DMS53 treated with DMSO at 0.1 percent for 48 hours (cell line): ENCODE measurements around the gene ARHGAP15.

Source experiments
- DNase-seq: peaks from one replicate; lab custom pipeline; 2025; ENCODE audit not compliant: unreplicated experiment; lab: John Stamatoyannopoulos, UW

Gene ARHGAP15

DNA sequence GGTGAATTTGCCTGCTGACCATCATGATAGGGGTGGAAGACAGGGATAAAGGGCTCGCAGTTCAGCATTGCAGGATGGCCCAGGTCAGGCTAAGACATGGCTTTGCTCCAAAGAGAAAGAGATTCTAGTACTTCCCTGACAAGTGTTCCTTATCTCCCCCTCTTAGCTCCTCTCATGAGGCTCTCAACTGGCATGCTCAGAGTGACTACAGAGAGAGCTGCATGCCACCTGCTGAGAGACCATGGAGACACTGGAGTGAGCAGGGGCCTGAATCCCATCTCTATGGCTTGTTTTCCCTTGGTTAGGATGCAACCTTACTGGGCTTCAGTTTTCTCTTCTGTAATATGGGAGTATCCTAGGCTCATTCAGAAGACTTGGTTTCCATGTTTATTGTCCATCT is 94.3 kb downstream of the ARHGAP15 start:
- DNase-seq = no peak

DNA sequence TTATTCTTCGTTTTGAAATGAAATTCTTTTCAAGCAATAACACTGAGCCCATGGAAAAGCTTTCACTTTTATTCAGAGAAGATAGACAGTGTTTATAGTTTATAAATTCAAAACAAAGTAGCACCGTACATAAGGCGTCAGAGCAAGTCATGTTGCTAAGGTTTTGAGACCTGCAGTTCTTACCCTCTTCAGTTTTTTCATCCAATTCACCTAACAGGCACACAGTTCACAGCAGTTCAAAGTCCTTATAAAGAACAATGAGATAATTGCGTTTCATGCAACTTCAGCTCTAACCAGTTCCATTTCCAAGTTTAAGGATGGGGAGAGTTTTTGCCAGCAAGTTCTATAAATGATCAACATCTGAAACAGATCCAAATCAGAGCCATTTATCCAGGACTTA is 96.7 kb downstream of the ARHGAP15 start:
- DNase-seq = no peak

DNA sequence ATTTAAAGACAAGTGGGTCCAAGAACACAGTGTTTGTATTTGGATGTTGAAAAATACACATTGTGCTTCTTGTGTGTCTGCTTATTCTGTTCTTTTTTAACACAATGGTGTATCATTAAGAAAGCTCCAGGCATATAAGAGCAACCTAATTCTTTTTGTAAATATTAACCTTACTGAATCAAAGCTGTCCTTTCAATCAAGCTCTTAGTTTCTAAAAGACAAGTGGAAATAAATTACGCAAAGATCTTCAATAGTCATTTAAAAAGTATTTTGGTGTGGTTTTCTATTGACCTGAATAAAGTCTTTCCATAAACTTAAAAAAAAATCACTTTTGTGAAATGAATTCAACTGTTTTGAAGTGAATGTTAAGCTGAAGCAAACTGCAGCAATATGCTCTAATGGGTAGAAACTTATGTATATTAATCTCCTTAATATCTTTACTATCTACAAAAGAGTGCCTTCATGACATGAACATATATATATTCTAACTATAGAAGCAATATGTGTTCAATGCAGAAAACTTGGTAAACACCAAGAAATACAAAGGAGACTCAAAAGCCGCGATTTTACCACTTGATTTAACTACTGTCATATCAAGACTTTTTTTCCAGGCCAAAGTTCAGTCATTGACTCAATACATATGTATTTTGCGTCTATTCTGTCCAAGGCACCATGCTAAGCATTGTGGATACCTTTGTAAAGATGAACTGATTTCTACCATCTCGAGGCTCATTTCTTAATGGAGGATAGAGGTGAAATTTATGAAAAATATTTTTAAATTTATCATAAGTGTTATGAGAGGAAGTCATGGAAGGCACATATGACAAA is 97.7 kb downstream of the ARHGAP15 start:
- DNase-seq = no peak

DNA sequence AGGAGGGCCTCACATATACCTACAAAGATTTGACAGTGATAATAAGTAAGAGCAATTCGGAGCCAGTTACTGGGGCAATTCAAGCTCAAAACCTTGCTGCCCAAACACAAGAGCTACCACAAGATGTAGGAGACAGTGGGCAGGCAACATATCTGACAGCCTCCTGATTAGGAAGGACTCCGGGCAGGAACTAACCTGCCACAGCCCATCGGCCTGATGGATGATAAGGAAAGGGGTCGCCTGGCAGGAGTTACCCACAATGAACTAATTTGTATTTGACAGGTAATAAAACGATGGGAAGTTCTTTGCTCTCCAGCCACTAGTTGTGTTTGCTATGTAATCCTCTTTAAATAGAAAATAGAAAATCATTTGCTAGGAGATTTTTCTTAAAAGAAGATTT is 100.2 kb downstream of the ARHGAP15 start:
- DNase-seq = no peak

DNA sequence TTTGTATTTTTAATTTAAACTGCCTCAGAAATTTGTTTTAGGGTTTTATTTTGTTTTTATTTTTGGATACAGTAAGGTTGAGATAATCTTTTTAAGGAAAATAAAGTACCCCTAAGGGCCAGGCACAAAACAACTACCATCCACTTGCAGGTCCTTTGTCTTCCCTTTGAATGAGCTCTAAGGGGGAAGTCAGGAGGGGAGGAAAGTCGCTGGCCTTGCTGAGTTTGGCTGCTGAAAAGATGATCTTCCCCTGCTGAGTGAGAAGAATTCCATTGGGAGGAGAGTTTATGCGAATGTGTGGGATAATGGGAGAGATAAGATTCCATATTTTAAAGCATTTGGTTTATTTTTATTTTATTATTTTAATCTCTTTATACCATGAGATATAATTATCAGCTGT is 100.7 kb downstream of the ARHGAP15 start:
- no peak for DNase-seq

DNA sequence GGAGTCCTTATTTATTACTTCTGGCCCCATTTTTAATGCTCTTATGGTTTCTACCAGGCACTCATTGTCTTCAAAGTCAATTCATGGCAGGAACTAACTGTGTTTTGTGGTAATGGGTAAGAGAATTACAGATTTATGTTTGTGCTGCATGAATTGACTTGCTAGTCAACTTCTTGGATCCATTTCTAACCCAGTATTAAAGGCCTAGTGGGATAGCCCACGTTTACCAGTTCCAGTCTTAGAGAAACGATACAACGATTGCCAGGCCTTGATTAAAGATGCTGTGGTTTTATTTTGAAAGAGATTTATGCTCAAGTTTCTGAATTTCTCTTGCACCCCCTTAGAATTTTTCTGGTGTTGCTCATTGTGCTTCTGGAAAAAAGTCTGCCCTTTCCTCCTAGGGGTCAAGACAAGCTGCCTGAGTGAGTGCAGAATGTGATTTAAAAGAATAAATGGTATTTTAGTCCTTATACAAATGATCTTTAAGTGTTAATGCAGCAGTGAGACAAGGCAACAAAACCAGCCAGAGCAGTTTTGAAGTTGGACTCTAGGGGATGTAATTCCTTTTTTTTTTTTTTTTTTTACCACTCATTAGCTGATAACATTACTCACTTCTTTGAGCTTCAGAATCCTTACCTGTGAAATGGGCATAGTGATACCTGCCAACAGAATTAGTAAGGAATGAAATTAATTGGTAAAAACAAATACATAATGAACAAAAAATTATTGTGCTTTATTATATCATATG is 101.5 kb downstream of the ARHGAP15 start:
- no peak for DNase-seq

DNA sequence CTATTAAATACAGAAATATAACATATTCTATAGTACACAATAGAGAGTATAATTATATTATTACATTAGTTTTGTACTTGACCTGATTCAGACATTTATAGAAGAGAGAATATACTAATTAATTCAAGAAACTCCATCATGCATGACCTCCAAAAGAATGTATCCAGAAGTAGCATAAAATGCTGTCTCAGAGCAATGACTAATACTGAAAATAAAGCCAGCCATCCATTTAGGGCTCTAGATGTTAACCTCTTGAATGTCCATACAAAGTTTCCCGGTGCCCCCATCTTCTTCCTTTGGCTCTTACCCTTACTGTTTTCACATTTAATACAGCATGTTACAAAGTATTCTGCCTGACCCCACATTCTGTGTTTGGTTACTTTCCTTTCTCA is 102.0 kb downstream of the ARHGAP15 start:
- no peak for DNase-seq

DNA sequence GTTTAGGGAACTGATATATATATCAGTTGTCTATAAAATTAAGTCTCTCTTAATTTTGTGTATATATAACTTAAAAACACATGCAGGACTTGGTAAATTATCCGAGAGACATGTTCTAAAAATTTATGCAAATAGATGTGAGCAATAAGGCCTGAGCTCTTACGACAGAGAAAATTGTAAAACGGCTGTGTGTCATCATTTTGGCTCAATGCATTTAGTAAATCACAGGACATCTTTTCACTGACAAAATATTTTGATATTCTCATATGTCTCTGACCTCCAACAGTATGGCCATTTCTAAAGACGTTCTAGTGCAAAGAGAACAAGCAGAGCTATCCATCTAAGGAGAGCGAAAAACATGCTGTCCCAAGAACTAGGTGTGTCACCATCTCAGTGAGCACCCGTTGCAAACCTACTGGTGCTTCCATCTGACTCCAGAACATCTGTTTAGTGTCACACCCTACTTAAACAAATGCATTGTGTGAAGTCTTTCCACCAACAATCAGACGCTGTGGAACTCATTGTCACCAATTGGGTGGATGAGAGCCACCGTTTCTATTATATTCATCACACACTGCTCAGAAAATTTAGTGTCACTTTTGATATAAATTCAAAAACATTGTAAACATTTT is 108.0 kb downstream of the ARHGAP15 start:
- no peak for DNase-seq

DNA sequence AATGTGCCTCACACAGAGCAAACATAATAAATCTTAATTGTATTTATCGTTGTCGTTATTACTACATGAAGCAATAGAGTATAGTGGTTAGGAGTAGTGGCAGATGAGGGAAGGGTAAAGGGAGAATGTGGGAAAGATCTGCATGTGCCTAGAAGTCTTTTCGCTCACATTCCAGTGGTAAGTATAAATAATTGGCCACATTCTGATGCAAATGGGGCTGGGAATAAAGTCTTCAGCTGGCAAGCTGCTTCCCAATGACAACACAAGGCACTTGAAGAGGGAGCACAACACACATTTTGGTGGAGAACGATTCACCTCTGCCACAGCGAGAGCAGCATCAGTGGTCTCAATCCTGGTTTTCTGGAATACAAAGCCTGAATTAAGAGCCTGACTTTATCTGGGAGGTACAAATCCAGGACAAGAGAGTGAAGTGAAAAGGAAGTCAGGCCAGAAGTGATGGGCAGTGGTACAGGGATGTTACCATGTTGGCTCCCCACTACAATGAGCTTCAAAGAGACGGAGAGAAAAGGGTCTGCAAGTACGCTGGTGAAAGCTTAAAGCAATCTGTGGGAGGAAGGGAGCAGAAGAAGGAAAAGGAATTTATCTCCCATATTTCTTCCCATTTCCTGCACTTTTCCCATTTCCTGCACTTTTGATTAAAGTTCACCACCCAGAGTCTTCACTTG is 112.3 kb downstream of the ARHGAP15 start:
- DNase-seq = no peak

DNA sequence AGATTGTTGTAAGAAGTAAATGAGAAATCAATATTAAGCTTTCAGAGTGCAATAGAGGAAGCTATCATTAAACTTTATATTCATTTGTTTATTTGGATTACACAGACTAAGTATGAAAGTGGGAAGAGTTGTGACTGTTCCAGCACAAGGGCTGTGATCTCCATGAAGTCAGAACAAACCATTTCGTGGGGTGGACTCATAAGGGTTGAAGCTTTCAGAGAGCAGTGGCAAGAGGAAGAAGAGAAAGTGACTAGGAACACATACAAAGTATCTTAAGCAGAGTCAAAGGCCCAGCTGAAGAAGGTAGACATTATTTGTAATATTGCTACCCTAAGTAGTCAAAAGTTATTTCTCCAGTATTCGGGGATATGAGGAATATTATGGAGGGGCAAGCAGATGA is 117.0 kb downstream of the ARHGAP15 start:
- no peak for DNase-seq

DNA sequence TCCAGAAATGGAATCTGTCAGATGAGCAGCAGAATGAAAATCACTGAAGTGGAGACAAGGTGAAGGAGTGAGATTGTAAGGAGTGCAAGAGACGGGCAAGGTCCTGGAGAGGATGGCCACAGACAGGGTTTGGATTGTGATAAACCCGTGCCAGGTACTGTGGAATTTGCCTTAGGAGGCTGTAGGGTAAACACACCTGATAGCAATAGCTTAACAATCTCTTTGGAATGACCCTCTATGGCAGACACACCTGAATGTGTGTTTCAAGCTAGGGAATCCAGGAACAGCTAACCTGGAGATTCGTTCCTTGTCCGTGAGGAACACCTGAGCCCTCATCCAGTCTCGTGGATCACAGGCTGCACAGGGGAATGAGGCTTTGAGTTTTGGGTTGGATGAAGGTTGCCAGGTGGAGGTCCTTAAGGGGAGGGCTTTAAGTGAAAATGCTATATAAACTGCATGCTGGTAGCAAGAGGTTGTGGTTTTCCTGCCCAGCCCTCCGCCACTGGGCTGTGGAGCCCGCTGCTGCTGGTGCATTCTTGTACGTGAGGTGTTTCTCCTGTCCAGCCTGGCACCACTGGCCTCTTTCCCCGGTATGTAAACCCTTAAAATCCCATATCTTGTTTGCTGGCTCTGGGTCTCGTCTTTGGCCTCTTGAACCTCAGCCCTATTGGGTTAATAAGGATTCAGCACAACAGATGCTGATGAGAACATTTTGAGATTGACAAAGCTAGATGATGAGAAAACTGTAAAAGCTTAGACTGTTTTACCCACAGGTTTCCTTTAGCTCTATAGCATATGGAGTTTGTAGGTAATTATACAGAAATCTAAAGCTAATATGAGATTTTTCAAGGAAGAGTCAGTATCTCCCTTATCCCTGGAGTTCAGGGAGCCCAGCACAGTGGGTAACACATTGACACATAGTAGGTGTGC is 117.9 kb downstream of the ARHGAP15 start:
- no peak for DNase-seq

DNA sequence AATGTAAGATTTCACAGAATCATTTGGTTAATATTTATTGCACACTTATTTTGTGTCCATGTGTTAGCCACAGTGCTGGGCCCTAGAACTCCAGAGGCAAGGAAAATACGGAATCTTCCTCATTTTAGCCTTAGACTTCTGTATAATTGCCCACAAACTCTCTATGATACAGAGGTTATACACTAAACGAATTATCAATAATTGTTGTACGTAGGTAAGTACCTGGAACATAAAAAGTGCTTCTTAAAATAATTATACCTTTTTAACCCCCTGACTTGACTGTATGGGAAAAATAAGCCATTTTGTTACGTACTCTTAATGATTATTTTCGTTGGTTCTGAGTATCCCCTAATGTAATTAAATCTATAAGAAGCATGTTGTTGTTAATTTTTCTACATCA is 119.4 kb downstream of the ARHGAP15 start:
- DNase-seq = no peak

DNA sequence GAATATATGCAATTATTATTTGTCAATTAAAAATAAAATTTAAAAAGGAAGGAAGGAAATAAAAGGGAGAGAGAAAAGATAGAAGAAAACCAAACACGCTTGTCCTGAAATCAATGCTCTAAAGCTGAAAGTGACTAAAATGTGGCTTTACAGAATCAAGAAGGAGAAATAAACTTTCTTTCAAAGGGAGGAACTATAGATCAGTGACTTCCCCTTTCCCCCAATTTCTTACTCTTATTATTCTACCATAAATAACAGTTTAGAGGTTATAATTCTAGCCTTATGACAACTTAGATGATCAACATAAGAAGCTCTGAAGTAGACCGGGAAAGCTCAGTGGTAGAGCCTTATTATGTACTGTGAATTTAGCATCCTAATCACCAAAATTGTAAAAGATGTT is 122.5 kb downstream of the ARHGAP15 start:
- no peak for DNase-seq

DNA sequence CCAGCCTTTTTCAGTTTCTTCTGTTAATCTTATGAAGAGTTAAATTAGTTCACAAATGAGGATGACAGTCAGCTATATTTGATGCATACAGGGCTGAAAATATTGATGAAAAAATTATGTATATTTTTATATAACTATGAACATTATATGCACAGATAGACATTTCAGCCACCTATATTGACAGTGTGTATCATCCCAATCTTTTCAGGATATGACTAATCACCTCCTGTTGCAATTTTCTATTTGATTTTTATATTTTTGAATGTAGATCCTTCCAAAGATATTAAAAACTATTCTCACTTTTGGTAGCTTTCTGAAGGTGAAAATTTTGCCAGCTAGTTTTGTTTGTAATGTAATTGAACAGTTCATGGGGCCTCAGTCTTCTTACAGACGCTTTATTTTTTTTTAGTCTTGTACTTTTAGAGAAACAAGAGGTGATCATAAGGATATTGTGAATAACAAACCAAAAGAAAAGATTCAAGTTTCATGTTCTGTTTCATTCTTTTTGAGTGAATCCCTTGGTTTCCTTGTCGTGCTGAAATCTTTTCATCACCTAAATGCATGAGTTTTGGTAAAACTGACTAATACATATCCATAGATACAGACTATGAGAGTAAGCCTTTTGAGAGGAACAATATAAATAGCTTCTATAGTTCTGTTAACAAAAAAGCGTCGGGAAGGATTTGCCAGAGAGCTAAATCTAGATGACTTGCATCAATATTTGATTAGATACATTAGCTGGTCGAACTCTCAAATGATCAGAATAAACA is 123.1 kb downstream of the ARHGAP15 start:
- DNase-seq = no peak

DNA sequence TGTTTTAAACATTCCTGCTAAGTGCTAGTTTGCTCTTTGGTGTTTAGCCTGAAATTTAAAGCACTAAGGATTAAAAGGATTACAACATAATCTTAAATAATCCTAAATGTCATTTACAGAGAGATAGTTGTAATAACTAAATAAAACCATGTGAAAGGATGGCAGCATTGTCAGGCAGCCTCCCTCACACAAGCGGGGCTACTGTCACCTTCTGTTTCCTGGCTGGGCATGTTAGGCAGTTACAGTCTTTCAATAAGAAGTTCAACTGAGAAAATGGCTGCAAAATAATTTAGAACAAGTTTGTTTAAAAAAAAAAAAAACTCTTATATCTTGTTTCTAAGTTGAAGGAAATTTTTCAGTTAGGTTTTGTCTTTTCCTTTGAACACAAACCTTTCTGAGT is 124.9 kb downstream of the ARHGAP15 start:
- no peak for DNase-seq

DNA sequence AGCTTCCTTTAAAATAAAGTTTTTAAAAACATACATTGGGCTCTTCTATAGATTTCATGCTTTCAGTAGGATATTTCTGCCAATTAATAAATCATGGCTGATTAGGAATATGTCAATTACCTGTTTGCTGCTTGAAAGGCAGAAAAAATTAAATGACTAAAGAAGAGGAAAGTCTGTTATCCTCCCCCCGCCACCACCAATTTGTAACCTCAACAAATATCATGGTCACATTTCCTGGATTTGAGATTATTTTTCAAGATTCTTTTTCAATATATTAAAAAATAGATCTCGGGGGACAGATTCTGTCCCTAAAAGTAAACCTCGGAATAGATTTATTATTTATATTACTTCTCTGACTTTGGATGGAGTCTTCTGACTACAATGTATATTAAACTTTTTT is 125.9 kb downstream of the ARHGAP15 start:
- DNase-seq = no peak

DNA sequence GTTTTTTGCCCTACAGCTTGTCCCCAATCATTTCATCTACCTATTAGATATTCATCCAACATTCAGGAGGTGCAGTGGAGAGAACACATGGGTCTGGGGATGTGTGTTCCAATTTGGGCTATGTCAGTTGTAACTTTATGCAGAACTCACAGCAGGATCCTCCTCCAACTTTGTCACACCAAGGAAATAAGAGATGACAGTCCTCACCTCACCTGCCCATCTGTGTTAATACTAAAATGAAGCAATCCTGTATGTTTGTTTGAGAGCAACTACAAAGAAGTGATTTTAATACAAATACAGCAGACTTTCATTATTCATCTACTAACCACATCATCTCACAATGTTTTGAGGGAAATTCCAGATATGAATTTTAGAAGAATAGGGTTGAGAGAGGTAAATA is 126.7 kb downstream of the ARHGAP15 start:
- DNase-seq = no peak

DNA sequence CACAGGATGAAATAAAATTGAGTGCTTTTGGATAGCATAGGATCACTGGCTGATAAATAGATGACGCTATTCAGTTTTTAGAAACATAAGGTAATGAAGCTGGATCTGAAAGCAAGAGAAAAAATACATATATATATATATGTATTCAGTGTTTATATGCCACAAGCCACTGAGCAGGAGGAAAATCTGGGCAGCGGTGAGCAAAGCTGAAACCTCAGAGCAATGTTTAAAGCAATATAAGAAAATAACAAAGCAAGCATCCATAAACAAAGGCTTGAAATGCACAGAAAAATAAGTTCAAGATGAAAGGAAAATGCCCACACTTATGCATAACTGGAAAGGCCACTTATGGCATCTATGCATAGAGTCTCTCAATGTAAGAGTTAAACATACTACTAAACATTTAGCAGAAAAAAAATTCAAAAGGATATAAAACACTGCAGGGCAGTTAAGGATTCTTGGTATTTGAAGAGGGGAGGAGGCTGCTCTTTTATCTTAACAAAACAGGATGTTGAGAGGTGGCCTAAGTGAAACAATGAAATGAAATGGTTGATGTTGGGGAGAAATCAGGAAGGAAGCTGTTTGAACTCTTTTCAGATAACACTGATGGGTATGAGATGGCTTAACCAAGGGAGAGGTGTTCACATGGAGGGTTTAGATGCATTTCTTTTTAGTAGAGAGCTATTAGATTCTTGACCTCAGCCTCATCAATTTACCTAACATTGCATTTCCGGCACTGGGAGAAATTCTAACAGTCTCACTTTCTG is 129.1 kb downstream of the ARHGAP15 start:
- no peak for DNase-seq

DNA sequence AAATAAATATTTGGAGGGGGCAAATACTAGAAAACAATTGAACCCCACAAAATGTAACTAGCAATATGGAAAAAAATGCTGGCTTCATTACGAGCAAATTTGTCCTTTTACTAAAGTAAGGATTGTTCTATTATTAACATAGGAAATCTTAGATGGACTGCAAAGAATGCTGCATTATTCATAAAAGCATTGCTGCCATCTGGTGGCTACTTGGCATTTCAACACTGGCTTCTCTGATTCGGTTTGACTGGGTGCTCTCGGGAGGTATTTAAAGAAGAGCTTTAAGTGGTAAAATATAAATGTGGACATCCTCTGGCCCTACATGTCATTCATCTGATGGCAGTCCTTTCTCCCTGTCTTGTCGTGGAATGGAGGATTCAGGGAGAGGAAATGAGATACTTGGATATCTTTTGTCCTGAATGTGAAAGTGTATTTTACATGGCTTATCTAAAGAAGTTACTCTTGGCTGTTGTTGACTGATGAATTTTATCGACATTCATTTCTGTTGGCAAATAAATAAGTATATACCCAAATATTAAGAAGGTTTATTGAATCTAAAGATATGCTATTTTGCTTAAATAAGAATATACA is 130.2 kb downstream of the ARHGAP15 start:
- DNase-seq = peak; percentile 40
